H9 (cell line): ENCODE results near the gene CCDC194. TPM values are rescaled to one million over a fixed set of nuclear protein-coding genes. Genes with fewer than 3 reads are reported as not detected.

ENCODE experiments used
- DNase-seq: peaks from one replicate; pipeline ENCODE4 v3.0.0-alpha.2; 2017
- H2AFZ ChIP-seq: one replicate; pipeline ENCODE4 v1.6.1; 2013; ENCODE audit warnings: mild to moderate bottlenecking, low read length, control low read depth, moderate library complexity
- H2AK5ac ChIP-seq: 2 replicates; pipeline ENCODE4 v1.6.1; 2013; ENCODE audit warnings: low read length, control low read depth, mixed read lengths; ENCODE audit not compliant: insufficient read length
- H2BK120ac ChIP-seq: one replicate; pipeline ENCODE4 v1.6.1; 2013; ENCODE audit warnings: low read depth, mild to moderate bottlenecking, low read length, control low read depth, inconsistent platforms; ENCODE audit not compliant: poor library complexity, severe bottlenecking
- H2BK12ac ChIP-seq: 2 replicates; pipeline ENCODE4 v1.6.1; 2013; ENCODE audit warnings: low read length, control low read depth, mixed read lengths, low read depth; ENCODE audit not compliant: insufficient read length
- H2BK15ac ChIP-seq: 2 replicates; pipeline ENCODE4 v1.6.1; 2013; ENCODE audit warnings: low read depth, low read length, control low read depth
- H2BK20ac ChIP-seq: one replicate; pipeline ENCODE4 v1.6.1; 2013; ENCODE audit warnings: low read depth, mild to moderate bottlenecking, low read length, control low read depth, inconsistent platforms; ENCODE audit not compliant: poor library complexity, severe bottlenecking
- H2BK5ac ChIP-seq: 2 replicates; pipeline ENCODE4 v1.6.1; 2013; ENCODE audit warnings: low read length, control low read depth, mixed read lengths; ENCODE audit not compliant: insufficient read length
- H3K14ac ChIP-seq: 2 replicates; pipeline ENCODE4 v1.6.1; 2013; ENCODE audit warnings: low read length, control low read depth; ENCODE audit not compliant: insufficient read depth
- H3K18ac ChIP-seq: 2 replicates; pipeline ENCODE4 v1.6.1; 2013; ENCODE audit warnings: low read depth, mild to moderate bottlenecking, mixed read lengths, low read length, control low read depth; ENCODE audit not compliant: insufficient read length
- H3K23ac ChIP-seq: 2 replicates; pipeline ENCODE4 v1.6.1; 2013; ENCODE audit warnings: low read length, control low read depth, mixed read lengths, low read depth; ENCODE audit not compliant: insufficient read length
- H3K23me2 ChIP-seq: 2 replicates; pipeline ENCODE4 v1.6.1; 2013; ENCODE audit warnings: low read depth, mild to moderate bottlenecking, mixed read lengths, low read length, control low read depth; ENCODE audit not compliant: insufficient read length, poor library complexity, severe bottlenecking
- H3K27ac ChIP-seq: 2 replicates; pipeline ENCODE4 v1.5.1; 2013; ENCODE audit warnings: low read length, control low read depth, mixed read lengths, low read depth; ENCODE audit not compliant: insufficient read length
- H3K27me3 ChIP-seq: 2 replicates; pipeline ENCODE4 v1.6.1; 2013; ENCODE audit warnings: low read length, control low read depth, inconsistent platforms; ENCODE audit not compliant: insufficient read depth
- H3K4ac ChIP-seq: 2 replicates; pipeline ENCODE4 v1.6.1; 2013; ENCODE audit warnings: low read depth, mild to moderate bottlenecking, control low read depth, inconsistent platforms, low read length, moderate library complexity
- H3K4me1 ChIP-seq: 2 replicates; pipeline ENCODE4 v1.6.1; 2013; ENCODE audit warnings: low read length, control low read depth, inconsistent platforms; ENCODE audit not compliant: insufficient read depth
- H3K4me2 ChIP-seq: 2 replicates; pipeline ENCODE4 v1.6.1; 2013; ENCODE audit warnings: low read length, control low read depth, mixed read lengths; ENCODE audit not compliant: insufficient read length, insufficient read depth
- H3K56ac ChIP-seq: 2 replicates; pipeline ENCODE4 v1.6.1; 2013; ENCODE audit warnings: low read depth, mild to moderate bottlenecking, mixed read lengths, low read length, control low read depth; ENCODE audit not compliant: insufficient read length
- H3K79me1 ChIP-seq: 2 replicates; pipeline ENCODE4 v1.6.1; 2013; ENCODE audit warnings: low read depth, mild to moderate bottlenecking, moderate library complexity, low read length, control low read depth, inconsistent platforms; ENCODE audit not compliant: insufficient read depth, poor library complexity, severe bottlenecking
- H3K79me2 ChIP-seq: 2 replicates; pipeline ENCODE4 v1.6.1; 2013; ENCODE audit warnings: low read length, control low read depth, inconsistent platforms; ENCODE audit not compliant: insufficient read depth
- H3K9ac ChIP-seq: 2 replicates; pipeline ENCODE4 v1.6.1; 2013; ENCODE audit warnings: low read length, control low read depth, mixed read lengths; ENCODE audit not compliant: insufficient read length; ENCODE audit errors: extremely low read depth
- H3K9me3 ChIP-seq: one replicate; pipeline ENCODE4 v1.6.1; 2013; ENCODE audit warnings: low read depth, low read length, inconsistent platforms; ENCODE audit not compliant: control insufficient read depth
- H3T11ph ChIP-seq: one replicate; pipeline ENCODE4 v1.6.1; 2013; ENCODE audit warnings: mild to moderate bottlenecking, low read length, control low read depth, inconsistent platforms
- H4K20me1 ChIP-seq: one replicate; pipeline ENCODE4 v1.6.1; 2013; ENCODE audit not compliant: control insufficient read depth, insufficient read length, insufficient read depth
- H4K5ac ChIP-seq: 2 replicates; pipeline ENCODE4 v1.6.1; 2013; ENCODE audit warnings: low read depth, mild to moderate bottlenecking, mixed read lengths, low read length, control low read depth; ENCODE audit not compliant: insufficient read length
- H4K8ac ChIP-seq: replicated peaks from 2 replicates; pipeline ENCODE4 v1.6.1; 2013; ENCODE audit warnings: low read length, control low read depth, mixed read lengths, low read depth; ENCODE audit not compliant: insufficient read length
- H4K91ac ChIP-seq: 2 replicates; pipeline ENCODE4 v1.6.1; 2013; ENCODE audit warnings: low read depth, mild to moderate bottlenecking, moderate library complexity, mixed read lengths, low read length, control low read depth; ENCODE audit not compliant: insufficient read length
- H3K27ac Mint-ChIP-seq, 3 experiments: 2 replicates in 2 of 3; 3 replicates in 1 of 3; pipeline ENCODE4 v1.8.0; 2020 to 2021; ENCODE audit warnings: mixed read lengths in 3 of 3, mild to moderate bottlenecking in 1 of 3, moderate library complexity in 1 of 3
- H3K27me3 Mint-ChIP-seq: 2 replicates; pipeline ENCODE4 v1.8.0; 2021; ENCODE audit warnings: low read depth, mild to moderate bottlenecking, moderate library complexity, mixed read lengths
- H3K36me3 Mint-ChIP-seq, 3 experiments: 2 replicates in 2 of 3; 3 replicates in 1 of 3; pipeline ENCODE4 v1.8.0; 2020 to 2021; ENCODE audit warnings: low read depth in 3 of 3, mixed read lengths in 3 of 3; ENCODE audit not compliant: insufficient read depth in 1 of 3
- H3K4me1 Mint-ChIP-seq, 2 experiments: 2 replicates each; pipeline ENCODE4 v1.8.0; 2020; ENCODE audit warnings: mixed read lengths in 2 of 2
- H3K4me3 Mint-ChIP-seq, 2 experiments: 2 replicates in 1 of 2; 3 replicates in 1 of 2; pipeline ENCODE4 v1.8.0; 2020 to 2021; ENCODE audit warnings: mild to moderate bottlenecking in 2 of 2, mixed read lengths in 2 of 2, moderate library complexity in 1 of 2
- H3K9me3 Mint-ChIP-seq, 2 experiments: 2 replicates in 1 of 2; 3 replicates in 1 of 2; pipeline ENCODE4 v1.8.0; 2020; ENCODE audit warnings: mild to moderate bottlenecking in 2 of 2, mixed read lengths in 2 of 2, moderate library complexity in 1 of 2
- WGBS: extraction: QIAGEN DNeasy Blood & Tissue Kit; methylation state at CpG from one replicate; pipeline ENCODE4 v1.1.7; 2013; ENCODE audit warnings: missing lambda C conversion rate, low lambda C conversion rate, mixed read lengths; ENCODE audit not compliant: insufficient read length; ENCODE audit errors: extremely low coverage; 5-methylcytosine and 5-hydroxymethylcytosine counted together
- total RNA-seq: library from RNA; stranded (reverse); gene quantifications from 2 replicates; pipeline ENCODE4 v1.2.1, GENCODE V29; 2021
- TF ChIP-seq, protein P1 (sequence below): fragments of 200-600 bp; sonication (generic); conservative IDR thresholded peaks from 3 replicates; pipeline ENCODE4 v1.8.0; 2021; ENCODE audit warnings: antibody characterized with exemption, mild to moderate bottlenecking

Gene CCDC194
- total RNA-seq, 1 experiment from 2014 or later: 0.68 TPM

DNA sequence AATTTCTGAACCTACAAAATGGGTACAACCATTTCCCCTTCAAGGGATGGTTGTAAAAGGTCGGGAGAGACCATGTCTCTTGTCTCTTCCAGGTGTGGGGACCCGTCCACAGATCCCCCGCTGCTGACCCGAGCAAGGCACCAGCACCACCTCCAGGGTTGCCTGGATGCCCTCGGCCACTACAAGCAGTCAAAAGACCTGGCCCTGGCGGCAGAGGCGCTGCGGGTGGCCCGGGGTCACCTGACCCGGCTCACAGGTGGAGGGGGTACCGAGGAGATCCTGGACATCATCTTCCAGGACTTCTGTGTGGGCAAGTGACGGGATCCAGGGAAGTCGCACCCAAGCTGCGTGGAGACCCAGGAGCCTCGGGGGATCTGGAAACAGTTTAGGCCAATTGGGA, 52.6 kb downstream of the CCDC194 start:
- Histone ChIP-seq H3K9ac (no peak overlapping the region), H3K27ac (no peak overlapping the region), H2BK5ac (no peak overlapping the region), H3K79me1 (no peaks in the 10 kb centered on the region), H2BK12ac (no peak overlapping the region), H3K4me1 (peaks cover 2% of the 10 kb centered on the region; the same call in 1 of the 2 replicates), H3K23me2 (peaks cover 12% of the 10 kb centered on the region), H3K79me2 (no peaks in the 10 kb centered on the region), H4K8ac (no peak overlapping the region), H3K4me2 (no peak overlapping the region), H2BK120ac (no peak overlapping the region), H3K27me3 (no peaks in the 10 kb centered on the region), H3K18ac (no peak overlapping the region), H2BK20ac (no peak overlapping the region), H3K14ac (no peak overlapping the region), H2BK15ac (no peak overlapping the region), H3K4ac (no peak overlapping the region), H3K23ac (no peak overlapping the region), H2AK5ac (no peak overlapping the region), H4K5ac (no peak overlapping the region), H3K56ac (no peak overlapping the region), H3K9me3 (no peaks in the 10 kb centered on the region), H2AFZ (no peak overlapping the region), H4K91ac (no peak overlapping the region), H3T11ph (no peak overlapping the region), H4K20me1 (no peaks in the 10 kb centered on the region)
- no peak for DNase-seq
- TF ChIP-seq, protein P1, sequence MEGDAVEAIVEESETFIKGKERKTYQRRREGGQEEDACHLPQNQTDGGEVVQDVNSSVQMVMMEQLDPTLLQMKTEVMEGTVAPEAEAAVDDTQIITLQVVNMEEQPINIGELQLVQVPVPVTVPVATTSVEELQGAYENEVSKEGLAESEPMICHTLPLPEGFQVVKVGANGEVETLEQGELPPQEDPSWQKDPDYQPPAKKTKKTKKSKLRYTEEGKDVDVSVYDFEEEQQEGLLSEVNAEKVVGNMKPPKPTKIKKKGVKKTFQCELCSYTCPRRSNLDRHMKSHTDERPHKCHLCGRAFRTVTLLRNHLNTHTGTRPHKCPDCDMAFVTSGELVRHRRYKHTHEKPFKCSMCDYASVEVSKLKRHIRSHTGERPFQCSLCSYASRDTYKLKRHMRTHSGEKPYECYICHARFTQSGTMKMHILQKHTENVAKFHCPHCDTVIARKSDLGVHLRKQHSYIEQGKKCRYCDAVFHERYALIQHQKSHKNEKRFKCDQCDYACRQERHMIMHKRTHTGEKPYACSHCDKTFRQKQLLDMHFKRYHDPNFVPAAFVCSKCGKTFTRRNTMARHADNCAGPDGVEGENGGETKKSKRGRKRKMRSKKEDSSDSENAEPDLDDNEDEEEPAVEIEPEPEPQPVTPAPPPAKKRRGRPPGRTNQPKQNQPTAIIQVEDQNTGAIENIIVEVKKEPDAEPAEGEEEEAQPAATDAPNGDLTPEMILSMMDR: no peak
- peaks cover 15 to 35% of the 10 kb centered on the region in 2 experiments for H3K4me1 Mint-ChIP-seq
- no peaks in the 10 kb centered on the region; a peak in 1 of 5 replicates for H3K9me3 Mint-ChIP-seq
- H3K36me3 Mint-ChIP-seq: peaks cover 10 to 35% (median 23%) of the 10 kb centered on the region in 3 experiments; a peak in 5 of 7 replicates
- H3K27ac Mint-ChIP-seq: 0 out of 7 replicates have a peak overlapping the region, but pooled peaks of 1 of the 3 experiments have one; percentile 27
- WGBS: no CpG with 5 or more reads among the region's 15 CpGs
- no peaks in the 10 kb centered on the region for H3K27me3 Mint-ChIP-seq
- H3K4me3 Mint-ChIP-seq: no peak overlapping the region
